ENCODE data around the gene ABLIM2.
"Not testable (repeated sequence)": the region's sequence is repeated elsewhere in the genome, so short reads cannot be mapped to it uniquely, and the experiment has no call there.

ABLIM2 gene

GRCh38 chr4:8143392-8144140 is 15.0 kb downstream of the ABLIM2 start:
- no peak overlapping the region for H3K4me3 ChIP-seq (ENCODE audit: severe bottlenecking)
- H3K36me3 ChIP-seq (ENCODE audit: low read depth): no peaks in the 10 kb centered on the region
- TF ChIP-seq CTCF (IDR thresholded peaks at IDR 0.05; ENCODE audit: poor library complexity, severe bottlenecking): no peak
- no peak overlapping the region for H3K27ac ChIP-seq (ENCODE audit: poor library complexity, severe bottlenecking)
- H3K9me3 ChIP-seq (ENCODE audit: severe bottlenecking): no peaks in the 10 kb centered on the region
- peaks cover 20% of the 10 kb centered on the region for H3K27me3 ChIP-seq (ENCODE audit: insufficient read depth, poor library complexity, severe bottlenecking)
- H3K4me1 ChIP-seq (ENCODE audit: insufficient read depth, poor library complexity, severe bottlenecking): no peaks in the 10 kb centered on the region
- no peak for DNase-seq (ENCODE audit: low spot score)
- ATAC-seq (ENCODE audit: low read depth): no peak

GRCh38 chr4:8142556-8142955 is 16.1 kb downstream of the ABLIM2 start:
- Histone ChIP-seq H3K9me3 (ENCODE audit: severe bottlenecking) (no peaks in the 10 kb centered on the region), H3K4me1 (ENCODE audit: insufficient read depth, poor library complexity, severe bottlenecking) (no peaks in the 10 kb centered on the region), H3K4me3 (ENCODE audit: severe bottlenecking) (no peak overlapping the region), H3K27ac (ENCODE audit: poor library complexity, severe bottlenecking) (no peak overlapping the region), H3K27me3 (ENCODE audit: insufficient read depth, poor library complexity, severe bottlenecking) (peaks cover 20% of the 10 kb centered on the region), H3K36me3 (ENCODE audit: low read depth) (no peaks in the 10 kb centered on the region)
- DNase-seq (ENCODE audit: low spot score) (no peak), ATAC-seq (ENCODE audit: low read depth) (no peak)
- TF ChIP-seq CTCF (IDR thresholded peaks at IDR 0.05; ENCODE audit: poor library complexity, severe bottlenecking): no peak

DNA sequence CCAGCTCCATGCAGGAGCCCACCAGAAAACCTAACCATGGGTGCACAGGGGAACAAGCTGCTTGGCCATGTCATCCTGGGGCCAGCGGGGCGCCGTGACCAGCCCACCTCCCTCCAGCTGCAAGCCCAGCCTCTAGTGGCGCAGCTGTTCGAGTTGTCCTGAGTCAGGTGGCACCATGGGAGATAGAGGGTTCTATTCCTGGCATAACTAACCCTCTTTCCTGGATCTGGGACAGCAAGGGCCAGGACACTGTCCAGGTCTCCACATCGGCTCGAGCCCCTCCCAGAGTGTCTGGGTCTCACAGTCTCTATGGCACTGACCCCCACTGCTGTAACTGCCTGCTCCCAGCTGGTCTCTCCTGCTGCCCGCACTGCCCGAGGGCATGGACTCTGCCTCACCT is 16.7 kb downstream of the ABLIM2 start:
- H3K27ac ChIP-seq (ENCODE audit: poor library complexity, severe bottlenecking): no peak overlapping the region
- DNase-seq (ENCODE audit: low spot score): no peak
- no peaks in the 10 kb centered on the region for H3K36me3 ChIP-seq (ENCODE audit: low read depth)
- H3K27me3 ChIP-seq (ENCODE audit: insufficient read depth, poor library complexity, severe bottlenecking): peaks cover 20% of the 10 kb centered on the region
- no peak for TF ChIP-seq CTCF (IDR thresholded peaks at IDR 0.05; ENCODE audit: poor library complexity, severe bottlenecking)
- no peaks in the 10 kb centered on the region for H3K9me3 ChIP-seq (ENCODE audit: severe bottlenecking)
- H3K4me1 ChIP-seq (ENCODE audit: insufficient read depth, poor library complexity, severe bottlenecking): no peaks in the 10 kb centered on the region
- H3K4me3 ChIP-seq (ENCODE audit: severe bottlenecking): no peak overlapping the region
- no peak for ATAC-seq (ENCODE audit: low read depth)

DNA sequence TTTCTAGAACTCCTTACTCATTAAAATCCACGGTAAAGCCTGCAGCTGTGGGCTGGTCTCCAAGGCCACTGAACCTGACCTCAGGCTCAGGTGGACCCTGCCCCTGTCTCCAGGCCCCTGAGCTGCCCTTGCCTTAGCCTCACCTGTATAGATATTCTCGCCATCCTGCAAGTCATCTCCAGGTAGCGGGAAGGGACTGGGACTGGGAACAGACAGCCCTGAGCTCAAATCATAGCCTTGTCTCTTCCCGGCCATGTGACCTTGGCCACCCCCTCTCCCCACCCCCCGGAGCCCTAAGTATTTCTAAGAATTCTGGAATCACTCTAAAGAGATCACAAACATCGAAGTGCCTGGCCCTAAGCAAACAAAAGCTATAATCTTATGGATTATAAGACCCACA is 17.7 kb downstream of the ABLIM2 start:
- peaks cover 18% of the 10 kb centered on the region for H3K27me3 ChIP-seq (ENCODE audit: insufficient read depth, poor library complexity, severe bottlenecking)
- ATAC-seq (ENCODE audit: low read depth) (no peak), DNase-seq (ENCODE audit: low spot score) (no peak)
- H3K27ac ChIP-seq (ENCODE audit: poor library complexity, severe bottlenecking): no peak overlapping the region
- no peaks in the 10 kb centered on the region for H3K4me1 ChIP-seq (ENCODE audit: insufficient read depth, poor library complexity, severe bottlenecking)
- H3K36me3 ChIP-seq (ENCODE audit: low read depth): no peaks in the 10 kb centered on the region
- no peak overlapping the region for H3K4me3 ChIP-seq (ENCODE audit: severe bottlenecking)
- H3K9me3 ChIP-seq (ENCODE audit: severe bottlenecking): no peaks in the 10 kb centered on the region
- TF ChIP-seq CTCF (IDR thresholded peaks at IDR 0.05; ENCODE audit: poor library complexity, severe bottlenecking): no peak

DNA sequence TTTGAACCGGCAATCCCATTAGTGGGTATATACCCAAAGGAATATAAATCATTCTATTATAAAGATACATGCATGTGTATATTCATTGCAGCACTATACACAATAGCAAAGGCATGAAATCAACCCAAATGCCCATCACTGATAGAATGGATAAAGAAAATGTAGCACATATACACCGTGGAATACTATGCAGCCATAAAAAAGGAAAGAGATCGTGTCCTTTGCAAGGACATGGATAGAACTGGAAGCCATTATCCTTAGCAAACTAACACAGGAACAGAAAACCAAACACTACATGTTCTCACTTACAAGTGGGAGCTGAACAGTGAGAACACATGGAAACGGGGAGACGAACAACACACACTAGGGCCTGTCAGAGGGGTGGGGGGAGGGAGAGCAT is 18.9 kb downstream of the ABLIM2 start:
- not testable (repeated sequence) for H3K9me3 ChIP-seq (ENCODE audit: severe bottlenecking); H3K27me3 ChIP-seq (ENCODE audit: insufficient read depth, poor library complexity, severe bottlenecking); H3K4me3 ChIP-seq (ENCODE audit: severe bottlenecking); ATAC-seq (ENCODE audit: low read depth); DNase-seq (ENCODE audit: low spot score); H3K36me3 ChIP-seq (ENCODE audit: low read depth); H3K4me1 ChIP-seq (ENCODE audit: insufficient read depth, poor library complexity, severe bottlenecking); H3K27ac ChIP-seq (ENCODE audit: poor library complexity, severe bottlenecking)
